Measurements from ENCODE around the gene EIPR1.

- TF ChIP-seq, protein P1, sequence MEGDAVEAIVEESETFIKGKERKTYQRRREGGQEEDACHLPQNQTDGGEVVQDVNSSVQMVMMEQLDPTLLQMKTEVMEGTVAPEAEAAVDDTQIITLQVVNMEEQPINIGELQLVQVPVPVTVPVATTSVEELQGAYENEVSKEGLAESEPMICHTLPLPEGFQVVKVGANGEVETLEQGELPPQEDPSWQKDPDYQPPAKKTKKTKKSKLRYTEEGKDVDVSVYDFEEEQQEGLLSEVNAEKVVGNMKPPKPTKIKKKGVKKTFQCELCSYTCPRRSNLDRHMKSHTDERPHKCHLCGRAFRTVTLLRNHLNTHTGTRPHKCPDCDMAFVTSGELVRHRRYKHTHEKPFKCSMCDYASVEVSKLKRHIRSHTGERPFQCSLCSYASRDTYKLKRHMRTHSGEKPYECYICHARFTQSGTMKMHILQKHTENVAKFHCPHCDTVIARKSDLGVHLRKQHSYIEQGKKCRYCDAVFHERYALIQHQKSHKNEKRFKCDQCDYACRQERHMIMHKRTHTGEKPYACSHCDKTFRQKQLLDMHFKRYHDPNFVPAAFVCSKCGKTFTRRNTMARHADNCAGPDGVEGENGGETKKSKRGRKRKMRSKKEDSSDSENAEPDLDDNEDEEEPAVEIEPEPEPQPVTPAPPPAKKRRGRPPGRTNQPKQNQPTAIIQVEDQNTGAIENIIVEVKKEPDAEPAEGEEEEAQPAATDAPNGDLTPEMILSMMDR (IDR thresholded peaks at IDR 0.05; ENCODE audit: insufficient read depth, low read depth, low read length) = no peak
- TF ChIP-seq EZH2 (IDR thresholded peaks at IDR 0.05; ENCODE audit: insufficient read depth, low read length) = no peak
Observed at GRCh38 chr2:3214065-3214464, 163.6 kb downstream of the EIPR1 start.
